ENCODE measurements around the gene NELFCD.

- TF ChIP-seq RAD21 (conservative IDR thresholded peaks at IDR 0.05) (no peak), EP300 (conservative IDR thresholded peaks at IDR 0.05; ENCODE audit: poor library complexity, severe bottlenecking) (no peak), MXI1 (conservative IDR thresholded peaks at IDR 0.05; ENCODE audit: poor library complexity, severe bottlenecking) (no peak), POLR2AphosphoS5 (IDR thresholded peaks at IDR 0.05) (no peak), REST (IDR thresholded peaks at IDR 0.05; ENCODE audit: borderline replicate concordance) (no peak)
- TF ChIP-seq, protein P1, sequence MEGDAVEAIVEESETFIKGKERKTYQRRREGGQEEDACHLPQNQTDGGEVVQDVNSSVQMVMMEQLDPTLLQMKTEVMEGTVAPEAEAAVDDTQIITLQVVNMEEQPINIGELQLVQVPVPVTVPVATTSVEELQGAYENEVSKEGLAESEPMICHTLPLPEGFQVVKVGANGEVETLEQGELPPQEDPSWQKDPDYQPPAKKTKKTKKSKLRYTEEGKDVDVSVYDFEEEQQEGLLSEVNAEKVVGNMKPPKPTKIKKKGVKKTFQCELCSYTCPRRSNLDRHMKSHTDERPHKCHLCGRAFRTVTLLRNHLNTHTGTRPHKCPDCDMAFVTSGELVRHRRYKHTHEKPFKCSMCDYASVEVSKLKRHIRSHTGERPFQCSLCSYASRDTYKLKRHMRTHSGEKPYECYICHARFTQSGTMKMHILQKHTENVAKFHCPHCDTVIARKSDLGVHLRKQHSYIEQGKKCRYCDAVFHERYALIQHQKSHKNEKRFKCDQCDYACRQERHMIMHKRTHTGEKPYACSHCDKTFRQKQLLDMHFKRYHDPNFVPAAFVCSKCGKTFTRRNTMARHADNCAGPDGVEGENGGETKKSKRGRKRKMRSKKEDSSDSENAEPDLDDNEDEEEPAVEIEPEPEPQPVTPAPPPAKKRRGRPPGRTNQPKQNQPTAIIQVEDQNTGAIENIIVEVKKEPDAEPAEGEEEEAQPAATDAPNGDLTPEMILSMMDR (IDR thresholded peaks at IDR 0.05; ENCODE audit: poor library complexity, severe bottlenecking), result no peak
These were observed 33.0 kb downstream of the NELFCD start for GRCh38 chr20:59013959-59014608.
